ENCODE data around the gene SLC11A1.

GRCh38 chr2:218364196-218364595 is 17.9 kb upstream of the SLC11A1 start:
- TF ChIP-seq CTCF (IDR thresholded peaks at IDR 0.05) (no peak), POLR2AphosphoS5 (IDR thresholded peaks at IDR 0.05; ENCODE audit: insufficient read depth in 1 of 2, low read depth in 1 of 2) (no peak), POLR2A (IDR thresholded peaks at IDR 0.05) (no peak)

All from vagina (tissue), 2 donors.